HepG2 (cell line): ENCODE measurements around the gene KCTD21. TPM values are rescaled to one million over a fixed set of nuclear protein-coding genes. Genes with fewer than 3 reads are reported as not detected.

Source experiments
- ARNT2 ChIP-seq: sonication (generic); formaldehyde crosslinking; IDR thresholded peaks from 2 replicates; pipeline ENCODE4 v1.8.0; 2022; ENCODE audit warnings: mild to moderate bottlenecking, low read depth, missing genetic modification reagents, moderate library complexity
- BRCA1 ChIP-seq: sonication (generic); formaldehyde crosslinking; IDR thresholded peaks from 2 replicates; pipeline ENCODE4 v1.4.0; 2020; ENCODE audit warnings: missing genetic modification reagents
- CENPT ChIP-seq: sonication (generic); formaldehyde crosslinking; IDR thresholded peaks from 2 replicates; pipeline ENCODE4 v1.8.0; 2022; ENCODE audit warnings: low read depth, mild to moderate bottlenecking, moderate library complexity, missing genetic modification reagents
- GRHL1 ChIP-seq: sonication (generic); formaldehyde crosslinking; conservative IDR thresholded peaks from 2 replicates; pipeline ENCODE4 v1.8.0; 2022; ENCODE audit warnings: missing genetic modification reagents
- HCFC1 ChIP-seq: fragments of 150-350 bp; IDR thresholded peaks from 2 replicates; pipeline ENCODE4 v1.6.1; 2014; ENCODE audit warnings: low read depth, low read length
- MED1 ChIP-seq: sonication (generic); formaldehyde crosslinking; IDR thresholded peaks from 2 replicates; pipeline ENCODE4 v1.4.0; 2020; ENCODE audit warnings: missing genetic modification reagents
- MNT ChIP-seq: fragments of 450-650 bp; IDR thresholded peaks from 2 replicates; pipeline ENCODE4 v1.6.1; 2016
- MTF1 ChIP-seq: sonication (generic); formaldehyde crosslinking; IDR thresholded peaks from 2 replicates; pipeline ENCODE4 v1.5.0; 2020; ENCODE audit warnings: missing genetic modification reagents
- MXI1 ChIP-seq: IDR thresholded peaks from 3 replicates; pipeline ENCODE4 v1.6.1; 2012; ENCODE audit warnings: low read depth, low read length, inconsistent platforms, borderline replicate concordance
- NFE2L1 ChIP-seq: sonication (generic); formaldehyde crosslinking; IDR thresholded peaks from 2 replicates; pipeline ENCODE4 v1.4.0; 2020; ENCODE audit warnings: missing genetic modification reagents, mild to moderate bottlenecking, borderline replicate concordance
- PCBP1 ChIP-seq: fragments of 200-400 bp; formaldehyde crosslinking; IDR thresholded peaks from 2 replicates; pipeline ENCODE4 v1.6.1; 2017; ENCODE audit warnings: mild to moderate bottlenecking, low read depth, low read length, borderline replicate concordance
- PHF8 ChIP-seq: sonication (generic); formaldehyde crosslinking; IDR thresholded peaks from 2 replicates; pipeline ENCODE4 v1.5.0; 2020; ENCODE audit warnings: missing genetic modification reagents
- TBL1XR1 ChIP-seq: fragments of 150-350 bp; IDR thresholded peaks from 2 replicates; pipeline ENCODE4 v1.6.1; 2014; ENCODE audit warnings: borderline replicate concordance, low read length; ENCODE audit not compliant: partially characterized antibody
- THAP11 ChIP-seq: IDR thresholded peaks from 2 replicates; pipeline ENCODE4 v1.6.1; 2016; ENCODE audit warnings: missing biosample characterization, missing genetic modification reagents
- YEATS2 ChIP-seq: sonication (generic); formaldehyde crosslinking; IDR thresholded peaks from 2 replicates; pipeline ENCODE4 v1.4.0; 2020; ENCODE audit warnings: missing genetic modification reagents, borderline replicate concordance
- ZKSCAN1 ChIP-seq: fragments of 150-350 bp; IDR thresholded peaks from 2 replicates; pipeline ENCODE4 v1.6.1; 2014; ENCODE audit warnings: low read length
- ZMYM2 ChIP-seq: sonication (generic); formaldehyde crosslinking; IDR thresholded peaks from 2 replicates; pipeline ENCODE4 v1.8.0; 2022; ENCODE audit warnings: mild to moderate bottlenecking, missing genetic modification reagents
- ZMYM4 ChIP-seq: sonication (generic); formaldehyde crosslinking; IDR thresholded peaks from 2 replicates; pipeline ENCODE4 v1.8.1; 2023; ENCODE audit warnings: mild to moderate bottlenecking, missing genetic modification reagents
- ZNF143 ChIP-seq: sonication (generic); formaldehyde crosslinking; IDR thresholded peaks from 2 replicates; pipeline ENCODE4 v1.4.0; 2020; ENCODE audit warnings: missing genetic modification reagents
- ZNF17 ChIP-seq: sonication (generic); formaldehyde crosslinking; IDR thresholded peaks from 2 replicates; pipeline ENCODE4 v1.5.0; 2020; ENCODE audit warnings: mild to moderate bottlenecking, missing genetic modification reagents
- ZNF225 ChIP-seq: sonication (generic); formaldehyde crosslinking; IDR thresholded peaks from 2 replicates; pipeline ENCODE4 v1.4.0; 2020; ENCODE audit warnings: mild to moderate bottlenecking, missing genetic modification reagents
- ZNF549 ChIP-seq: sonication (generic); formaldehyde crosslinking; IDR thresholded peaks from 2 replicates; pipeline ENCODE4 v1.5.0; 2020; ENCODE audit warnings: missing genetic modification reagents
- ZNF569 ChIP-seq: sonication (generic); formaldehyde crosslinking; IDR thresholded peaks from 2 replicates; pipeline ENCODE4 v1.5.0; 2020; ENCODE audit warnings: mild to moderate bottlenecking, missing genetic modification reagents, moderate library complexity, borderline replicate concordance
- ZNF589 ChIP-seq: sonication (generic); formaldehyde crosslinking; conservative IDR thresholded peaks from 2 replicates; pipeline ENCODE4 v1.8.0; 2022; ENCODE audit warnings: mild to moderate bottlenecking, moderate library complexity, missing genetic modification reagents
- ZNF780A ChIP-seq: sonication (generic); formaldehyde crosslinking; IDR thresholded peaks from 2 replicates; pipeline ENCODE4 v1.8.0; 2022; ENCODE audit warnings: mild to moderate bottlenecking, missing genetic modification reagents, moderate library complexity
- polyA plus RNA-seq, 8 experiments: library from polyadenylated mRNA; depleted of rRNA in 3 of 8; stranded (reverse) in 7 of 8; unstranded in 1 of 8; fragments of >200 nt; fragmentation: Illumina TruSeq in 4 of 8; extraction: Trizol in 4 of 8; gene quantifications; 2 replicates each; pipeline versions ENCODE4 v1.2.1 to v1.2.3, GENCODE V29; 2011 to 2016; ENCODE audit warnings: low read depth in 4 of 8, missing spikeins in 1 of 8, mixed read lengths in 1 of 8; ENCODE audit not compliant: insufficient read depth in 1 of 8
- total RNA-seq, 5 experiments: library from RNA; depleted of rRNA; stranded (reverse); fragments of >200 nt; fragmentation: Illumina TruSeq; extraction: Trizol; gene quantifications; 2 replicates each; pipeline ENCODE4 v1.2.3, GENCODE V29; 2016; ENCODE audit warnings: low read depth in 1 of 5
- TF ChIP-seq, protein P1 (sequence below): sonication (generic); formaldehyde crosslinking; IDR thresholded peaks from 2 replicates; pipeline ENCODE4 v1.9.0; 2021; ENCODE audit warnings: missing genetic modification reagents, borderline replicate concordance

The KCTD21 gene
- total and polyA plus RNA-seq, 2 of the 13 experiments (the other 11 are each of a cell fraction or from before 2014, with no cell fraction given) = 3.1 to 13.5 TPM

GRCh38 chr11:78156127-78156844 is 32.1 kb downstream of the KCTD21 start (continued):
- TF ChIP-seq PHF8 (CRISPR knock-in tag) (peak; percentile 32; the same call in 1 of the 2 replicates), PCBP1 (no peak), ZNF549 (CRISPR knock-in tag) (no peak), MNT (no peak), CENPT (CRISPR knock-in tag) (no peak), ZMYM2 (CRISPR knock-in tag) (no peak), NFE2L1 (CRISPR knock-in tag) (no peak), GRHL1 (CRISPR knock-in tag) (no peak), ZNF780A (CRISPR knock-in tag) (no peak), ZNF569 (CRISPR knock-in tag) (no peak), ZMYM4 (peak; percentile 77; the same call in 1 of the 2 replicates), MTF1 (no peak), ZNF589 (CRISPR knock-in tag) (no peak), MED1 (peak; percentile 97), BRCA1 (CRISPR knock-in tag) (peak; percentile 50; the same call in 1 of the 2 replicates), TBL1XR1 (peak; percentile 96), ZKSCAN1 (no peak), ARNT2 (CRISPR knock-in tag) (no peak), ZNF225 (no peak), HCFC1 (no peak), ZNF17 (CRISPR knock-in tag) (no peak), THAP11 (CRISPR knock-in tag) (peak; percentile 79), YEATS2 (CRISPR knock-in tag) (peak; percentile 75; the same call in 1 of the 2 replicates), ZNF143 (no peak), MXI1 (0 out of 3 replicates have a peak, but pooled peaks have one; percentile 45)
- TF ChIP-seq, protein P1, sequence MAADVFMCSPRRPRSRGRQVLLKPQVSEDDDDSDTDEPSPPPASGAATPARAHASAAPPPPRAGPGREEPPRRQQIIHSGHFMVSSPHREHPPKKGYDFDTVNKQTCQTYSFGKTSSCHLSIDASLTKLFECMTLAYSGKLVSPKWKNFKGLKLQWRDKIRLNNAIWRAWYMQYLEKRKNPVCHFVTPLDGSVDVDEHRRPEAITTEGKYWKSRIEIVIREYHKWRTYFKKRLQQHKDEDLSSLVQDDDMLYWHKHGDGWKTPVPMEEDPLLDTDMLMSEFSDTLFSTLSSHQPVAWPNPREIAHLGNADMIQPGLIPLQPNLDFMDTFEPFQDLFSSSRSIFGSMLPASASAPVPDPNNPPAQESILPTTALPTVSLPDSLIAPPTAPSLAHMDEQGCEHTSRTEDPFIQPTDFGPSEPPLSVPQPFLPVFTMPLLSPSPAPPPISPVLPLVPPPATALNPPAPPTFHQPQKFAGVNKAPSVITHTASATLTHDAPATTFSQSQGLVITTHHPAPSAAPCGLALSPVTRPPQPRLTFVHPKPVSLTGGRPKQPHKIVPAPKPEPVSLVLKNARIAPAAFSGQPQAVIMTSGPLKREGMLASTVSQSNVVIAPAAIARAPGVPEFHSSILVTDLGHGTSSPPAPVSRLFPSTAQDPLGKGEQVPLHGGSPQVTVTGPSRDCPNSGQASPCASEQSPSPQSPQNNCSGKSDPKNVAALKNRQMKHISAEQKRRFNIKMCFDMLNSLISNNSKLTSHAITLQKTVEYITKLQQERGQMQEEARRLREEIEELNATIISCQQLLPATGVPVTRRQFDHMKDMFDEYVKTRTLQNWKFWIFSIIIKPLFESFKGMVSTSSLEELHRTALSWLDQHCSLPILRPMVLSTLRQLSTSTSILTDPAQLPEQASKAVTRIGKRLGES (CRISPR knock-in tag) = 0 out of 2 replicates have a peak, but pooled peaks have one; percentile 67
